Astrocyte (in vitro differentiated cells and primary cell): ENCODE measurements around the gene WDR35.

Source experiments
- CTCF ChIP-seq: IDR thresholded peaks from 2 replicates; pipeline ENCODE4 v1.5.1; 2011; ENCODE audit warnings: low read depth, mild to moderate bottlenecking, inconsistent platforms, low read length, moderate library complexity; ENCODE audit not compliant: insufficient read depth
- EZH2 ChIP-seq: IDR thresholded peaks from 2 replicates; pipeline ENCODE4 v1.6.1; 2012; ENCODE audit warnings: mild to moderate bottlenecking, low read length, inconsistent platforms; ENCODE audit not compliant: insufficient read depth

- TF ChIP-seq CTCF (no peak), EZH2 (no peak)
Measured at GRCh38 chr2:19963386-19963785, 26.5 kb downstream of the WDR35 start.
